ENCODE data around the gene DMRTC2.

- TF ChIP-seq CTCF (IDR thresholded peaks at IDR 0.05): no peak
- TF ChIP-seq POLR2AphosphoS5 (IDR thresholded peaks at IDR 0.05; ENCODE audit: low read depth, low read length): no peak
- no peak for TF ChIP-seq TCF7L2 (IDR thresholded peaks at IDR 0.05; ENCODE audit: low read depth, low read length)
- no peak for TF ChIP-seq REST (IDR thresholded peaks at IDR 0.05; ENCODE audit: insufficient read depth in 1 of 2, low read depth in 2 of 2, low read length in 1 of 2)
- TF ChIP-seq SIN3A (IDR thresholded peaks at IDR 0.05; ENCODE audit: borderline replicate concordance, insufficient read depth, low read depth, low read length): no peak
These were observed 46.1 kb downstream of the DMRTC2 start for GRCh38 chr19:41890936-41891335.
